Right atrium auricular region (tissue), 2 donors: ENCODE measurements around the gene VPS54. TPM values are rescaled to one million over a fixed set of nuclear protein-coding genes. Genes with fewer than 3 reads are reported as not detected.

Source experiments
- DNase-seq: peaks from one replicate; pipeline ENCODE4 v3.0.0-alpha.2; 2019; ENCODE audit warnings: low spot score
- H3K27ac ChIP-seq, 2 donors: fragments of 200-600 bp; sonication (generic); 1 replicate in 1 of 2; 2 replicates in 1 of 2; pipeline ENCODE4 v1.5.1; 2016 to 2019
- H3K27me3 ChIP-seq, 2 donors: fragments of 200-600 bp; sonication (generic); one replicate each; pipeline versions ENCODE4 v1.5.1 to v1.6.0; 2017 to 2019
- H3K36me3 ChIP-seq: fragments of 200-600 bp; sonication (generic); one replicate; pipeline ENCODE4 v1.5.1; 2016
- H3K4me1 ChIP-seq, 2 donors: fragments of 200-600 bp; sonication (generic); one replicate each; pipeline versions ENCODE4 v1.5.1 to v1.6.0; 2017 to 2019
- H3K4me3 ChIP-seq, 2 donors: fragments of 200-600 bp; sonication (generic); 1 replicate in 1 of 2; 2 replicates in 1 of 2; pipeline ENCODE4 v1.5.1; 2017 to 2019; ENCODE audit warnings: mild to moderate bottlenecking in 1 of 2, moderate library complexity in 1 of 2
- H3K9me3 ChIP-seq, 2 donors: fragments of 200-600 bp; sonication (generic); one replicate each; pipeline ENCODE4 v1.5.1; 2019
- total RNA-seq, 2 donors: library from RNA; depleted of rRNA; stranded (reverse); fragments of >200 nt; gene quantifications; one replicate each; pipeline ENCODE4 v1.1.0, GENCODE V29; 2016
- TF ChIP-seq, protein P1 (sequence below), 2 donors: fragments of 200-600 bp; sonication (generic); IDR thresholded peaks; one replicate each; pipeline ENCODE4 v1.5.1; 2019; ENCODE audit warnings: antibody characterized with exemption in 2 of 2

The VPS54 gene
- total RNA-seq, 2 donors from 2014 or later: 10.9 to 12.5 TPM

DNA sequence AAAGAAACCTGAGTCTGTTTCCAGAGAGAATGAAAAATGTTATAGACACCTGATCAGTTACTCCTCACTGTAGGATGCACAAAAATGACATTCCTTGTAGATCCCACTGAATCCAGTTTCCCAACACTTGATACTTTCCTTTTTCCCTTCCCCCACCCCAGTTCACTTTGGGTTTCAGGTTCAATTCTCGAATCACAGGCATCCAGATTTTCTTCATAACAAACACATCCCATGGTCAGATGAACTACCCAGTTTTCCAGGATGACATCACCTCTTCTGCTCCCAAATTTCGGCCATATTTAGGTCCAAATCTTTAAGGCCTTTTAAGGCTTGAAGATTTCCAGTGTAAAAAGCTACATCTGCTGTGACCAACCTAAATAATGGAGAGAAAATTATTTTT lies 126.1 kb downstream of the VPS54 start:
- Histone ChIP-seq H3K9me3 (no peaks in the 10 kb centered on the region), H3K27me3 (no peaks in the 10 kb centered on the region), H3K4me1 (peaks cover 0 to 10% of the 10 kb centered on the region in 2 donors), H3K27ac (no peak overlapping the region), H3K36me3 (peaks cover 63% of the 10 kb centered on the region), H3K4me3 (no peak overlapping the region)
- TF ChIP-seq, protein P1, sequence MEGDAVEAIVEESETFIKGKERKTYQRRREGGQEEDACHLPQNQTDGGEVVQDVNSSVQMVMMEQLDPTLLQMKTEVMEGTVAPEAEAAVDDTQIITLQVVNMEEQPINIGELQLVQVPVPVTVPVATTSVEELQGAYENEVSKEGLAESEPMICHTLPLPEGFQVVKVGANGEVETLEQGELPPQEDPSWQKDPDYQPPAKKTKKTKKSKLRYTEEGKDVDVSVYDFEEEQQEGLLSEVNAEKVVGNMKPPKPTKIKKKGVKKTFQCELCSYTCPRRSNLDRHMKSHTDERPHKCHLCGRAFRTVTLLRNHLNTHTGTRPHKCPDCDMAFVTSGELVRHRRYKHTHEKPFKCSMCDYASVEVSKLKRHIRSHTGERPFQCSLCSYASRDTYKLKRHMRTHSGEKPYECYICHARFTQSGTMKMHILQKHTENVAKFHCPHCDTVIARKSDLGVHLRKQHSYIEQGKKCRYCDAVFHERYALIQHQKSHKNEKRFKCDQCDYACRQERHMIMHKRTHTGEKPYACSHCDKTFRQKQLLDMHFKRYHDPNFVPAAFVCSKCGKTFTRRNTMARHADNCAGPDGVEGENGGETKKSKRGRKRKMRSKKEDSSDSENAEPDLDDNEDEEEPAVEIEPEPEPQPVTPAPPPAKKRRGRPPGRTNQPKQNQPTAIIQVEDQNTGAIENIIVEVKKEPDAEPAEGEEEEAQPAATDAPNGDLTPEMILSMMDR (IDR thresholded peaks at IDR 0.05): no peak
- no peak for DNase-seq

DNA sequence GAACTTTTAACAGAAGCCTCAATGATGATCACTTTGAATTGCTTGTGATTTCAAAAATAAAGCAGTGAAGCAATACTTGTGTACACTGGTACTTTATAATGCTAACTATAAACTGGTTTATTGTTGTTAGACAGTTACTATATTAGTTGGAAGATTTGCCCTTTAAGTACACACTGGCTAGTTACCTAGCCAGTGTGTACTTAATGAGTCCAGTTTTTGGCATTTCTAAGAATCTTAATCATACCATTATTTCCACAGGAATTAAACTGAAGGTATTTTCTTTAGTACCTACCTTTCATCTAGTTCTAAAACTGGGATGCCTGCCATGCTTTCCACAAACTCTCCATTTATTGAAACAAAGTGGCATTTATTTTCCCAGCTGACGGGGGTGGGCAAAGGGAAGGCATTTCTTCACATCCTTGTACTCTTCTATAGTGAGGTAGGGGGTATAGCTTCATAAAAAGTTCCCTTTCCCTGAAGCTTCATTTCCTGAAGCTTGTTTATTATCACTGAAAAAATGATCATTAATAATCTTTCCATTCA lies 127.7 kb downstream of the VPS54 start:
- Histone ChIP-seq H3K27me3 (no peaks in the 10 kb centered on the region), H3K4me1 (peaks cover 0 to 15% of the 10 kb centered on the region in 2 donors), H3K4me3 (no peak overlapping the region), H3K27ac (no peak overlapping the region), H3K9me3 (no peaks in the 10 kb centered on the region), H3K36me3 (peaks cover 73% of the 10 kb centered on the region)
- DNase-seq: no peak
- TF ChIP-seq, protein P1 (IDR thresholded peaks at IDR 0.05): no peak

DNA sequence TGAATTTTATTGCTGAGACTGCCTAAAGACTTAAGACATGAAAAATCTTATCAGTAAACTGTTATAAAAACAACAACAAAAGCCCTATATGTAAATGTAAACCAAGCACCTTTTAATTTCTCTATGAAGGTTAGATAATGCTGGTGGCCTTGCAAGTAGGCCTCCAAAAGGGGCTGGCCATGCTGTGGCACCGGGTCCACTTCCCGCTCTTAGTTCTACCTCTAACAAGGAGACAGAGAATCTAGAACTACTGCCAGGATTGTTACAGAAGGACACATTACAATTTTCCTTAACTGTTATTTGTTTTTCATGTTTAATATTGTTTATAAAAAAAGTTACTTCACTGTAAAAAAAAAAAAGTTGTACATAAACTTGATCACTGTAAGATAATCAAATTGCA lies 128.6 kb downstream of the VPS54 start:
- H3K36me3 ChIP-seq: peaks cover 82% of the 10 kb centered on the region

DNA sequence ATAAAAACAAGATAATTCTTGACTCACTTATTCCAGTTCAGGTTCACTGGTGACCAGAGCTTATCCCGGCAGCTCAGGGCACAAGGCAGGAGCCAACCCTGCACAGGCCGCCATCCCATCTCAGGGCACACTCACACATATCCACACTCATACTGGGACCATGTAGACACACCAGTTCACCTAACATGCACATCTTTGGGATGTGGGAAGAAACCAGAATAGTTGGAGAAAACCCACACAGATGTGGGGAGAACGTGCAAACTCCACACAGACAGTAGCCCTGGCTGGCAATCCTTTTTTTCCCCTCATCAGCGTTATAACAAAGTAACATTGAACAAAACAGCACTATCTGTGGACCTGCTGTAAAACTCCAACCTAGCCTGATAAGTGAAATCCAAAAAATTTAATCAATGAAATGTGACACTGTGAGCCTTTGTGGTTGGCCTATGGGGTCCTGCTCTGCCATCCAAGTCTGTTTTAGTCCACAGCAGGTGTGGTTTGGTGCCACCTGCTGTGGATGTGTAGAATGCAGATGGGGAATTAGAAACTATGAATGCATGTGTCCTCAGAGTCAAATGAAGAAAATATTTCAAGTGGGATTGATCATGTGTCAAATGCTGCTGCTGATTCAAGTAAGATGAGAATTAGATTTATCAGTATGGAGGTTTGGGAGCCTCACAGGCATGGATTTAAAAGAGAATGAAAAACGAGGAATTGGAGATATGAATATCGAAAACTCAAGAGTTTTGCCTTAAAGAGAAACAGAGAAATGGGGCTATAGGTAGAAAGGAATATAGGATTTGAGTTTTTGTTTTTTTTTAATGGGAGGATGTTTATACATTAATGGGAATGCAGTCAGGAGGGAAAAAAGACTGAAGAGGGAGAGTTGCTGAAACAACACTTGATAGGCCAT lies 130.5 kb downstream of the VPS54 start:
- peaks cover 0 to 14% of the 10 kb centered on the region in 2 donors for H3K4me1 ChIP-seq
- no peak for DNase-seq
- peaks cover 89% of the 10 kb centered on the region for H3K36me3 ChIP-seq
- H3K4me3 ChIP-seq: no peak overlapping the region
- no peaks in the 10 kb centered on the region for H3K27me3 ChIP-seq
- no peaks in the 10 kb centered on the region for H3K9me3 ChIP-seq
- no peak overlapping the region for H3K27ac ChIP-seq
- TF ChIP-seq, protein P1 (IDR thresholded peaks at IDR 0.05): peak; percentile 32 to 79

More for the DNA sequence above, 128.6 kb downstream of the VPS54 start:
- no peaks in the 10 kb centered on the region for H3K27me3 ChIP-seq
- H3K9me3 ChIP-seq: no peaks in the 10 kb centered on the region
- H3K4me1 ChIP-seq: peaks cover 0 to 20% of the 10 kb centered on the region in 2 donors
- TF ChIP-seq, protein P1 (IDR thresholded peaks at IDR 0.05): no peak
- no peak overlapping the region for H3K4me3 ChIP-seq
- H3K27ac ChIP-seq: no peak overlapping the region
- no peak for DNase-seq

DNA sequence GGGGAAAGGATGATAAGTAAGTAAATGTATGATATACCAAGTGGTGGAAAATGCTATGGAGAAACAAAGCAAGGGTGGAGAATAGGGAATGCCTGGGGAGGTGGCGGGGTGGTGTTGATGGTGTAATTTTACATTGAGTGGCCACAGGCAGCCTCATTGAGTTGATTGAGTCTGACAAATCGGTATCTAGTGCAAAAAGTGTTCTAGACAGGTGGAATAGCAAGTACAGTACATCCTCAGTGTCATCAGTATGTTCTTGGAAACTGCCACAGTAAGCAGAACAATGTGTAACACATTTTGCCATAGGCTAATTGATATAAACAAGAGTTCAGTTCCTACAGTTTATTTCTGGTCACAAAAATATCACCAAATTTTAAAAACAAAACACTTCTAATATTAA lies 131.2 kb downstream of the VPS54 start:
- no peak overlapping the region for H3K27ac ChIP-seq
- TF ChIP-seq, protein P1 (IDR thresholded peaks at IDR 0.05): no peak
- DNase-seq: no peak
- peaks cover 89% of the 10 kb centered on the region for H3K36me3 ChIP-seq
- H3K4me3 ChIP-seq: no peak overlapping the region
- peaks cover 0 to 14% of the 10 kb centered on the region in 2 donors for H3K4me1 ChIP-seq
- no peaks in the 10 kb centered on the region for H3K9me3 ChIP-seq
- no peaks in the 10 kb centered on the region for H3K27me3 ChIP-seq
